ENCODE measurements around the gene NDFIP2. TPM values are rescaled to one million over a fixed set of nuclear protein-coding genes. Genes with fewer than 3 reads are reported as not detected.

The NDFIP2 gene, protein sequence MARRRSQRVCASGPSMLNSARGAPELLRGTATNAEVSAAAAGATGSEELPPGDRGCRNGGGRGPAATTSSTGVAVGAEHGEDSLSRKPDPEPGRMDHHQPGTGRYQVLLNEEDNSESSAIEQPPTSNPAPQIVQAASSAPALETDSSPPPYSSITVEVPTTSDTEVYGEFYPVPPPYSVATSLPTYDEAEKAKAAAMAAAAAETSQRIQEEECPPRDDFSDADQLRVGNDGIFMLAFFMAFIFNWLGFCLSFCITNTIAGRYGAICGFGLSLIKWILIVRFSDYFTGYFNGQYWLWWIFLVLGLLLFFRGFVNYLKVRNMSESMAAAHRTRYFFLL
- 10.0 and 11.5 TPM in 2 replicates for total RNA-seq

DNA sequence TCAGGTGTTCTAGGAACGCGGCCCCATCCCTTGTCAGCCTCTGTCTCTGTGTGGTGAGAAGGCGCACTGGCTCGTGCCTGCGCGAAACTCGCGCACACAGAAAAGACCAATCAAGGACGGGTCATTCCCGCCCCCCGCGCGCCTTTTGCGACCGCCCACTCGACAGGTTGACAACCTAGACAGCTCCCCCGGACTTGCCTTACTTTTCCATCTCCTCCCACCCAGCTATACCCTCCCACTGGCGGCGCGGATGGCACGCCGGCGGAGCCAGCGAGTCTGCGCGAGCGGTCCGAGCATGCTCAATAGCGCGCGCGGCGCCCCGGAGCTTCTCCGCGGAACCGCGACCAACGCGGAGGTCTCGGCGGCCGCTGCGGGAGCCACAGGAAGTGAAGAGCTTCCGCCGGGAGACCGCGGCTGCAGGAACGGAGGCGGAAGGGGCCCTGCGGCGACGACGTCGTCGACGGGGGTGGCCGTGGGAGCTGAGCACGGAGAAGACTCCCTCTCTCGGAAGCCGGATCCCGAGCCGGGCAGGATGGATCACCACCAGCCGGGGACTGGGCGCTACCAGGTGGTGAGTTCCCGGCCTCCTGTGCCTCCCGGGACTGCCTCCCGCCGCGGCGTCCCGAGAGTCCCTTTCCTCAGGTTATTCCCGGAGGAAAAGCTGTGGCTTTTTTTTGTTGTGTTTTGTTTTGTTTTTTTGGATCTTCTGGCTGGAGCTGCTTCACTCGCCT lies at the start of gene NDFIP2:
Gene NDFIP2, plus strand, starts transcription at position 202 of the 731 bp plus-strand sequence. Its CDS starts 49 bp downstream, at position 251.

Other genes with a start within 250 kb of the NDFIP2 start
- gene RBM26, start 74.9 kb upstream of the NDFIP2 start, total RNA-seq = 19.1 and 20.6 TPM in 2 replicates

Data from cardiac ventricle fibroblast (primary cell).